Measurements from ENCODE around the gene C2orf78.

DNA sequence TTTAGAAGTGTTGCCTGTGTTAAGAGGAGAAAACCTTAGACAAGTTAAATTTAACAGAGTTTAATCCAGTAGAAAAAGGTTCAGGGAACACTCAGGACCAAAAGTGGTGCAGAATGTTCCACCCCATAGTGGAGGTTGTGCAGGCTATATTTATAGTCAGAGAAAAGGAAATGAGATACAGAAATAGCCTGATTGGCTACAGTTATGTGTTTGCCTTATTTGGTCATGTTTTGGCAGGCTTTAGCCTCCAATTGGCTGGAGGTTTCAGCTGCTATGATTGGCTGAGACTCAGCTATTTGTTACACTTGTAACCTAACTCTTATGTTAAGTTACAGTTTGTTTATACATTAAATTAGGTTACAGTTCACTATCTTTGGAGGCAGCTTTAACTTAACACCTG, 48.9 kb downstream of the C2orf78 start:
- TF ChIP-seq, protein P1, sequence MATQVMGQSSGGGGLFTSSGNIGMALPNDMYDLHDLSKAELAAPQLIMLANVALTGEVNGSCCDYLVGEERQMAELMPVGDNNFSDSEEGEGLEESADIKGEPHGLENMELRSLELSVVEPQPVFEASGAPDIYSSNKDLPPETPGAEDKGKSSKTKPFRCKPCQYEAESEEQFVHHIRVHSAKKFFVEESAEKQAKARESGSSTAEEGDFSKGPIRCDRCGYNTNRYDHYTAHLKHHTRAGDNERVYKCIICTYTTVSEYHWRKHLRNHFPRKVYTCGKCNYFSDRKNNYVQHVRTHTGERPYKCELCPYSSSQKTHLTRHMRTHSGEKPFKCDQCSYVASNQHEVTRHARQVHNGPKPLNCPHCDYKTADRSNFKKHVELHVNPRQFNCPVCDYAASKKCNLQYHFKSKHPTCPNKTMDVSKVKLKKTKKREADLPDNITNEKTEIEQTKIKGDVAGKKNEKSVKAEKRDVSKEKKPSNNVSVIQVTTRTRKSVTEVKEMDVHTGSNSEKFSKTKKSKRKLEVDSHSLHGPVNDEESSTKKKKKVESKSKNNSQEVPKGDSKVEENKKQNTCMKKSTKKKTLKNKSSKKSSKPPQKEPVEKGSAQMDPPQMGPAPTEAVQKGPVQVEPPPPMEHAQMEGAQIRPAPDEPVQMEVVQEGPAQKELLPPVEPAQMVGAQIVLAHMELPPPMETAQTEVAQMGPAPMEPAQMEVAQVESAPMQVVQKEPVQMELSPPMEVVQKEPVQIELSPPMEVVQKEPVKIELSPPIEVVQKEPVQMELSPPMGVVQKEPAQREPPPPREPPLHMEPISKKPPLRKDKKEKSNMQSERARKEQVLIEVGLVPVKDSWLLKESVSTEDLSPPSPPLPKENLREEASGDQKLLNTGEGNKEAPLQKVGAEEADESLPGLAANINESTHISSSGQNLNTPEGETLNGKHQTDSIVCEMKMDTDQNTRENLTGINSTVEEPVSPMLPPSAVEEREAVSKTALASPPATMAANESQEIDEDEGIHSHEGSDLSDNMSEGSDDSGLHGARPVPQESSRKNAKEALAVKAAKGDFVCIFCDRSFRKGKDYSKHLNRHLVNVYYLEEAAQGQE (IDR thresholded peaks at IDR 0.05): no peak
- TF ChIP-seq GABPA (IDR thresholded peaks at IDR 0.05 in 1 of 2, conservative IDR thresholded peaks at IDR 0.05 in 1 of 2) (no peak), TAF1 (conservative IDR thresholded peaks at IDR 0.05) (no peak), JUND (IDR thresholded peaks at IDR 0.05) (no peak), SP1 (IDR thresholded peaks at IDR 0.05) (no peak), RAD21 (IDR thresholded peaks at IDR 0.05) (no peak), RXRA (IDR thresholded peaks at IDR 0.05) (no peak), HNF4G (IDR thresholded peaks at IDR 0.05) (no peak), YY1 (IDR thresholded peaks at IDR 0.05) (no peak)
- TF ChIP-seq, protein P2, sequence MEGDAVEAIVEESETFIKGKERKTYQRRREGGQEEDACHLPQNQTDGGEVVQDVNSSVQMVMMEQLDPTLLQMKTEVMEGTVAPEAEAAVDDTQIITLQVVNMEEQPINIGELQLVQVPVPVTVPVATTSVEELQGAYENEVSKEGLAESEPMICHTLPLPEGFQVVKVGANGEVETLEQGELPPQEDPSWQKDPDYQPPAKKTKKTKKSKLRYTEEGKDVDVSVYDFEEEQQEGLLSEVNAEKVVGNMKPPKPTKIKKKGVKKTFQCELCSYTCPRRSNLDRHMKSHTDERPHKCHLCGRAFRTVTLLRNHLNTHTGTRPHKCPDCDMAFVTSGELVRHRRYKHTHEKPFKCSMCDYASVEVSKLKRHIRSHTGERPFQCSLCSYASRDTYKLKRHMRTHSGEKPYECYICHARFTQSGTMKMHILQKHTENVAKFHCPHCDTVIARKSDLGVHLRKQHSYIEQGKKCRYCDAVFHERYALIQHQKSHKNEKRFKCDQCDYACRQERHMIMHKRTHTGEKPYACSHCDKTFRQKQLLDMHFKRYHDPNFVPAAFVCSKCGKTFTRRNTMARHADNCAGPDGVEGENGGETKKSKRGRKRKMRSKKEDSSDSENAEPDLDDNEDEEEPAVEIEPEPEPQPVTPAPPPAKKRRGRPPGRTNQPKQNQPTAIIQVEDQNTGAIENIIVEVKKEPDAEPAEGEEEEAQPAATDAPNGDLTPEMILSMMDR (IDR thresholded peaks at IDR 0.05; ENCODE audit: low read depth, low read length, missing input control): no peak
- TF ChIP-seq, protein P3, sequence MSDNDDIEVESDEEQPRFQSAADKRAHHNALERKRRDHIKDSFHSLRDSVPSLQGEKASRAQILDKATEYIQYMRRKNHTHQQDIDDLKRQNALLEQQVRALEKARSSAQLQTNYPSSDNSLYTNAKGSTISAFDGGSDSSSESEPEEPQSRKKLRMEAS (IDR thresholded peaks at IDR 0.05): no peak
- TF ChIP-seq, protein P4, sequence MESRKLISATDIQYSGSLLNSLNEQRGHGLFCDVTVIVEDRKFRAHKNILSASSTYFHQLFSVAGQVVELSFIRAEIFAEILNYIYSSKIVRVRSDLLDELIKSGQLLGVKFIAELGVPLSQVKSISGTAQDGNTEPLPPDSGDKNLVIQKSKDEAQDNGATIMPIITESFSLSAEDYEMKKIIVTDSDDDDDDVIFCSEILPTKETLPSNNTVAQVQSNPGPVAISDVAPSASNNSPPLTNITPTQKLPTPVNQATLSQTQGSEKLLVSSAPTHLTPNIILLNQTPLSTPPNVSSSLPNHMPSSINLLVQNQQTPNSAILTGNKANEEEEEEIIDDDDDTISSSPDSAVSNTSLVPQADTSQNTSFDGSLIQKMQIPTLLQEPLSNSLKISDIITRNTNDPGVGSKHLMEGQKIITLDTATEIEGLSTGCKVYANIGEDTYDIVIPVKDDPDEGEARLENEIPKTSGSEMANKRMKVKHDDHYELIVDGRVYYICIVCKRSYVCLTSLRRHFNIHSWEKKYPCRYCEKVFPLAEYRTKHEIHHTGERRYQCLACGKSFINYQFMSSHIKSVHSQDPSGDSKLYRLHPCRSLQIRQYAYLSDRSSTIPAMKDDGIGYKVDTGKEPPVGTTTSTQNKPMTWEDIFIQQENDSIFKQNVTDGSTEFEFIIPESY (IDR thresholded peaks at IDR 0.05): no peak
- TF ChIP-seq, protein P5, sequence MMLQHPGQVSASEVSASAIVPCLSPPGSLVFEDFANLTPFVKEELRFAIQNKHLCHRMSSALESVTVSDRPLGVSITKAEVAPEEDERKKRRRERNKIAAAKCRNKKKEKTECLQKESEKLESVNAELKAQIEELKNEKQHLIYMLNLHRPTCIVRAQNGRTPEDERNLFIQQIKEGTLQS (IDR thresholded peaks at IDR 0.05): no peak
